ENCODE data around the gene KRTAP12-1.

- TF ChIP-seq CTCF (IDR thresholded peaks at IDR 0.05) (no peak), POLR2A (IDR thresholded peaks at IDR 0.05) (no peak), EP300 (IDR thresholded peaks at IDR 0.05) (no peak)
These were observed 29.6 kb upstream of the KRTAP12-1 start, which contains the start of gene TSPEAR for GRCh38 chr21:44711327-44712202.

Data from upper lobe of left lung (tissue), 4 donors.